ENCODE results near the gene PCCA. TPM values are rescaled to one million over a fixed set of nuclear protein-coding genes. Genes with fewer than 3 reads are reported as not detected.

The PCCA gene
- total and polyA plus RNA-seq, 7 donors, result 18.0 to 45.6 (median 42.8) TPM

DNA sequence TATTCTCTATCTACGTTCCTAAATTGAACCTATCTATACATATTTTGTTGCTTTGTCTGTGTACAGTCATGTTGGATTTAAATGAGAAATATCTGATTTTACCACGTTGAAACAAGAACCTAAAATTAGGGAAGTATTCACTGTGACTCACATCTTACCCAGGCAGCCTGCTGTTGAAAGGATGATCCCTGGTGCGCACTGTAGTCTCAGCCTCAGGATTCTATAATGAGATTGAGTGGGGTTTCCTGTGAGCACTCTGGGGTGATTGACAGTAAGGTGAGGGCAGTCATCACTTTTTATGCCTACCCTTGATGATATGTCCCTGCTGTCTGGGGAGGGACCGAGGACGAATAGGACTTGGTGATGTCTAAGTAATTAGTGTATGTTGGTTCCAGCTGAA, 35.4 kb downstream of the PCCA start:
- peaks cover 0 to 6% (median 2%) of the 10 kb centered on the region in 4 donors for H3K9me3 ChIP-seq
- 71 to 82% methylated on average over 5 of the region's 5 CpGs for WGBS, 2 donors
- H3K36me3 ChIP-seq, result peaks cover 0 to 3% (median 0%) of the 10 kb centered on the region in 4 donors
- H3K4me3 ChIP-seq, result no peak overlapping the region
- TF ChIP-seq POLR2A (IDR thresholded peaks at IDR 0.05) (no peak), EP300 (IDR thresholded peaks at IDR 0.05) (no peak), POLR2AphosphoS5 (IDR thresholded peaks at IDR 0.05) (no peak)
- DNase-seq, result no peak
- H3K27ac ChIP-seq, result no peak overlapping the region
- H3K27me3 ChIP-seq, result no peaks in the 10 kb centered on the region
- no peaks in the 10 kb centered on the region for H3K4me1 ChIP-seq
- intact Hi-C loops (cut with DNase I), result no loop called here

GRCh38 chr13:100125946-100126345, 37.1 kb downstream of the PCCA start:
- 51 to 84% methylated on average over 4 of the region's 4 CpGs for WGBS, 2 donors
- peaks cover 0 to 6% (median 2%) of the 10 kb centered on the region in 4 donors for H3K9me3 ChIP-seq
- H3K27ac ChIP-seq, result no peak overlapping the region
- peaks cover 0 to 10% (median 5%) of the 10 kb centered on the region in 4 donors for H3K4me1 ChIP-seq
- DNase-seq, result no peak
- H3K4me3 ChIP-seq, result no peak overlapping the region
- H3K27me3 ChIP-seq, result no peaks in the 10 kb centered on the region
- intact Hi-C loops (cut with DNase I), result no loop called here
- H3K36me3 ChIP-seq, result no peaks in the 10 kb centered on the region
- TF ChIP-seq CTCF (IDR thresholded peaks at IDR 0.05), result no peak
- TF ChIP-seq EP300 (IDR thresholded peaks at IDR 0.05), result no peak
- TF ChIP-seq POLR2A (IDR thresholded peaks at IDR 0.05), result no peak
- TF ChIP-seq POLR2AphosphoS5 (IDR thresholded peaks at IDR 0.05), result no peak

DNA sequence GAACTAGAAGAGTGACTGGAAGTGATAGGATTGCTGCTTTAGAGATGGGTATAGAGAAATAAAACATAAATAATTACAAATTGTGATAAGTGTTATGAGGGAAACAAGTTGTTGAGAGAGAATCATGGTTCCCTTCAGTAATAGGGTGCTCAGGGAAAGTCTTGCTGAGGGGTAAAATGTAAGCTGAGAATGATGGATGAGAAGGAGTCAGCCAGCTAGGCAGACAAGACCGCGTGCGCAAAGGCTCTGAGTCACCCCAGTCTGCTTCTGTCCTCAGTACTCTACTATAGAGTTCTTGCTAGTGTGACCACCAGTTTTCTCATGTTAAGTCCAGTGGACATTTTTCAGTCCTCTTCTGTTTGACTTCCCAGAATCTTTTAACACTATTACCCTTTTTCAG, 39.5 kb downstream of the PCCA start:
- Histone ChIP-seq H3K4me1 (peaks cover 0 to 10% (median 5%) of the 10 kb centered on the region in 4 donors), H3K27ac (no peak overlapping the region), H3K36me3 (no peaks in the 10 kb centered on the region), H3K4me3 (no peak overlapping the region), H3K27me3 (no peaks in the 10 kb centered on the region), H3K9me3 (no peaks in the 10 kb centered on the region)
- no peak for TF ChIP-seq CTCF (IDR thresholded peaks at IDR 0.05)
- TF ChIP-seq POLR2A (IDR thresholded peaks at IDR 0.05), result no peak
- TF ChIP-seq POLR2AphosphoS5 (IDR thresholded peaks at IDR 0.05), result no peak
- TF ChIP-seq EP300 (IDR thresholded peaks at IDR 0.05), result no peak
- intact Hi-C loops (cut with DNase I), result no loop called here
- no peak for DNase-seq
- 97 to 98% methylated on average over 3 of the region's 3 CpGs for WGBS, 2 donors

GRCh38 chr13:100128838-100129237, 39.9 kb downstream of the PCCA start:
- Histone ChIP-seq H3K4me3 (no peak overlapping the region), H3K36me3 (no peaks in the 10 kb centered on the region), H3K27ac (no peak overlapping the region), H3K27me3 (no peaks in the 10 kb centered on the region), H3K9me3 (no peaks in the 10 kb centered on the region), H3K4me1 (peaks cover 0 to 10% (median 5%) of the 10 kb centered on the region in 4 donors)
- intact Hi-C loops (cut with DNase I), result no loop called here
- TF ChIP-seq POLR2A (IDR thresholded peaks at IDR 0.05) (no peak), POLR2AphosphoS5 (IDR thresholded peaks at IDR 0.05) (no peak), EP300 (IDR thresholded peaks at IDR 0.05) (no peak), CTCF (IDR thresholded peaks at IDR 0.05) (no peak)
- 61 to 74% methylated on average over 3 of the region's 3 CpGs for WGBS, 2 donors
- no peak for DNase-seq

GRCh38 chr13:100129605-100130004, 40.7 kb downstream of the PCCA start:
- no peaks in the 10 kb centered on the region for H3K36me3 ChIP-seq
- WGBS, 2 donors, result 50 to 77% methylated on average over 2 of the region's 2 CpGs
- H3K4me1 ChIP-seq, result peaks cover 0 to 10% (median 5%) of the 10 kb centered on the region in 4 donors
- no peak overlapping the region for H3K4me3 ChIP-seq
- DNase-seq, result no peak
- H3K27me3 ChIP-seq, result no peaks in the 10 kb centered on the region
- H3K27ac ChIP-seq, result no peak overlapping the region
- H3K9me3 ChIP-seq, result no peaks in the 10 kb centered on the region
- no peak for TF ChIP-seq CTCF (IDR thresholded peaks at IDR 0.05)
- no peak for TF ChIP-seq POLR2A (IDR thresholded peaks at IDR 0.05)
- TF ChIP-seq EP300 (IDR thresholded peaks at IDR 0.05), result no peak
- no peak for TF ChIP-seq POLR2AphosphoS5 (IDR thresholded peaks at IDR 0.05)
- intact Hi-C loops (cut with DNase I), result no loop called here
